ENCODE results near the gene ANKRD28.
"Not testable (repeated sequence)": the region's sequence is repeated elsewhere in the genome, so short reads cannot be mapped to it uniquely, and the experiment has no call there.

- not testable (repeated sequence) for TF ChIP-seq EZH2 (IDR thresholded peaks at IDR 0.05); POLR2AphosphoS5 (IDR thresholded peaks at IDR 0.05; ENCODE audit: borderline replicate concordance, low read depth, low read length)
Observed at GRCh38 chr3:15774931-15775560, 22.7 kb downstream of the ANKRD28 start.

Data from SK-N-MC (cell line).